ENCODE data around the gene CUL1.

DNA sequence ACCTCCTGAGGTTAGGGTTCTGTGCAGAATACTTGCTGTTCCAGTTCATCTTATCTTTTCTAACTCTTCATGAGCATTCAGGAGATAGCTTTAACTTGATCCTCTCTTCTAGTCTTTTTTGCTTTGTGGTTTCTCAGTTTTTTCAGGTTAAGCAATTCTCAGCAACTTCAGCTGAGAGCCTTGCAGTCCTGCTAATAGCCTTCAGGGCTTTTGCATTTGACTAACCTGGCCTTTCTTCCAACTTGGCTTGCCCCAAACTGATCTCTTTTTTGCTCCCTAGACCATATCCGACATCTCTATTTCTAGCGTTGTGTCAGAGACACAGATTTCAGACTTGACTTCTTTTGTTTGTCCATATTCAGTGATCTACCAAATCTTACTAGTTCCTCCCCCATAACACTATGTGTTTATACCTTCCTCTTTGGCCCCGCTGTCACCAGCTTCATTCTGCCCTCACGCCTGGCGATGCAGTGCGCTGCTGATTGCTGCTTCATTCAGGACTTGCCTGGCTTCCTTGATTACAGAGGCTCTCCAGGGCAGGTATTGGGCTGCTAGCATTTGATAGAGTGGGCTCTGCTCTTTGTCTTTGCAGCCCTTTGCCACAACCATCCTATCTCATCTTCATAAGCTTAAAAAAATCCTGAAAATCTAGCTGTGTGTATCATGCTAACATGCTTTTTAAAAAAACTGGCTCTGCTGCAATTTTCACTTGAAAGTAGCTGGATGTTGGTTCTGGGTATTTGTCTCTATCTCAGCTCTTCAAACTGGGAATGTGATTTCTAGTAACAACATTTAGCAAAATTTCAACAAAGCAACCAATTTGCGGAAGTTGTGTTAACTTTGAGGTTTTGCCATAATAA is 9.6 kb downstream of the CUL1 start:
- TF ChIP-seq CTCF (conservative IDR thresholded peaks at IDR 0.05) (no peak), ZFX (IDR thresholded peaks at IDR 0.05) (no peak)
